WTC11 (cell line): ENCODE measurements around the gene RBM10. TPM values are rescaled to one million over a fixed set of nuclear protein-coding genes. Genes with fewer than 3 reads are reported as not detected.
"Not testable (repeated sequence)": the region's sequence is repeated elsewhere in the genome, so short reads cannot be mapped to it uniquely, and the experiment has no call there.

Experiments used
- ATAC-seq: fragments of 200-7000 bp; cut with Tn5 transposase; 2 replicates; pipeline ENCODE4 v1.10.0; 2021; ENCODE audit warnings: mild to moderate bottlenecking, moderate library complexity
- CTCF ChIA-PET: fragments of 300-600 bp; sonication (Branson Sonifier 250); formaldehyde crosslinking; loops from one replicate; lab custom pipeline; 2021; ENCODE audit warnings: antibody characterized with exemption; lab: Charles Lee
- POLR2A ChIA-PET: fragments of 350-600 bp; sonication (Branson Sonifier 250); formaldehyde crosslinking; loops from one replicate; lab custom pipeline; 2021; ENCODE audit warnings: antibody characterized with exemption; lab: Charles Lee
- DNase-seq: peaks from one replicate; pipeline ENCODE4 v3.0.0; 2021; ENCODE audit warnings: low spot score
- H3K27ac Mint-ChIP-seq: 2 replicates; pipeline ENCODE4 v1.8.0; 2021; ENCODE audit warnings: mixed read lengths
- H3K27me3 Mint-ChIP-seq: 2 replicates; pipeline ENCODE4 v1.8.0; 2021; ENCODE audit warnings: low read depth, mild to moderate bottlenecking, moderate library complexity, mixed read lengths
- H3K36me3 Mint-ChIP-seq: 2 replicates; pipeline ENCODE4 v1.8.0; 2021; ENCODE audit warnings: mixed read lengths
- H3K4me1 Mint-ChIP-seq: 2 replicates; pipeline ENCODE4 v1.8.0; 2022; ENCODE audit warnings: mixed read lengths
- H3K4me3 Mint-ChIP-seq: 2 replicates; pipeline ENCODE4 v1.8.0; 2021; ENCODE audit warnings: mild to moderate bottlenecking, moderate library complexity, mixed read lengths
- H3K9me3 Mint-ChIP-seq: 2 replicates; pipeline ENCODE4 v1.8.0; 2021; ENCODE audit warnings: mixed read lengths
- GABPB1 ChIP-seq: sonication (generic); formaldehyde crosslinking; IDR thresholded peaks from 2 replicates; pipeline ENCODE4 v1.8.1; 2023; ENCODE audit warnings: mild to moderate bottlenecking, missing genetic modification reagents
- HMGXB4 ChIP-seq: sonication (generic); formaldehyde crosslinking; IDR thresholded peaks from 2 replicates; pipeline ENCODE4 v1.8.1; 2023; ENCODE audit warnings: mild to moderate bottlenecking, moderate library complexity, missing genetic modification reagents
- IRF1 ChIP-seq: sonication (generic); formaldehyde crosslinking; IDR thresholded peaks from 2 replicates; pipeline ENCODE4 v1.8.0; 2023; ENCODE audit warnings: missing genetic modification reagents
- MYBL2 ChIP-seq: sonication (generic); formaldehyde crosslinking; IDR thresholded peaks from 2 replicates; pipeline ENCODE4 v1.8.1; 2023; ENCODE audit warnings: mild to moderate bottlenecking, moderate library complexity, missing genetic modification reagents
- NFYB ChIP-seq: sonication (generic); formaldehyde crosslinking; conservative IDR thresholded peaks from 2 replicates; pipeline ENCODE4 v1.8.0; 2022; ENCODE audit warnings: low read depth, missing genetic modification reagents
- OVOL2 ChIP-seq: fragments of 250-450 bp; sonication (Bioruptor Pico); IDR thresholded peaks from 2 replicates; pipeline ENCODE4 v1.9.0; 2021; ENCODE audit warnings: mild to moderate bottlenecking, borderline replicate concordance
- SP1 ChIP-seq: sonication (generic); formaldehyde crosslinking; conservative IDR thresholded peaks from 2 replicates; pipeline ENCODE4 v1.8.1; 2022; ENCODE audit warnings: missing genetic modification reagents
- TEAD4 ChIP-seq: sonication (generic); formaldehyde crosslinking; IDR thresholded peaks from 2 replicates; pipeline ENCODE4 v1.8.0; 2022; ENCODE audit warnings: mild to moderate bottlenecking, missing genetic modification reagents
- ZNF121 ChIP-seq: sonication (generic); formaldehyde crosslinking; IDR thresholded peaks from 2 replicates; pipeline ENCODE4 v1.8.0; 2023; ENCODE audit warnings: missing genetic modification reagents
- ZNF396 ChIP-seq: fragments of 250-450 bp; sonication (Bioruptor Pico); IDR thresholded peaks from 2 replicates; pipeline ENCODE4 v1.8.0; 2021; ENCODE audit warnings: mild to moderate bottlenecking, moderate library complexity, borderline replicate concordance
- total RNA-seq: library from RNA; stranded (reverse); gene quantifications from 3 replicates; pipeline ENCODE4 v1.2.3, GENCODE V29; 2021
- TF ChIP-seq, protein P1 (sequence below): fragments of 250-450 bp; sonication (Bioruptor Pico); IDR thresholded peaks from 2 replicates; pipeline ENCODE4 v1.9.0; 2021; ENCODE audit warnings: mild to moderate bottlenecking
- TF ChIP-seq, protein P2 (sequence below): sonication (generic); formaldehyde crosslinking; IDR thresholded peaks from 2 replicates; pipeline ENCODE4 v1.8.0; 2023; ENCODE audit warnings: mild to moderate bottlenecking, missing genetic modification reagents
- TF ChIP-seq, protein P3 (sequence below): fragments of 250-450 bp; sonication (Bioruptor Pico); IDR thresholded peaks from 2 replicates; pipeline ENCODE4 v2.1.2; 2022; ENCODE audit warnings: mild to moderate bottlenecking, moderate library complexity
- TF ChIP-seq, protein P4 (sequence below): sonication (generic); formaldehyde crosslinking; IDR thresholded peaks from 2 replicates; pipeline ENCODE4 v1.8.0; 2022; ENCODE audit warnings: mild to moderate bottlenecking, missing genetic modification reagents

RBM10 gene
- total RNA-seq, 1 experiment from 2014 or later: 66.1 TPM

DNA sequence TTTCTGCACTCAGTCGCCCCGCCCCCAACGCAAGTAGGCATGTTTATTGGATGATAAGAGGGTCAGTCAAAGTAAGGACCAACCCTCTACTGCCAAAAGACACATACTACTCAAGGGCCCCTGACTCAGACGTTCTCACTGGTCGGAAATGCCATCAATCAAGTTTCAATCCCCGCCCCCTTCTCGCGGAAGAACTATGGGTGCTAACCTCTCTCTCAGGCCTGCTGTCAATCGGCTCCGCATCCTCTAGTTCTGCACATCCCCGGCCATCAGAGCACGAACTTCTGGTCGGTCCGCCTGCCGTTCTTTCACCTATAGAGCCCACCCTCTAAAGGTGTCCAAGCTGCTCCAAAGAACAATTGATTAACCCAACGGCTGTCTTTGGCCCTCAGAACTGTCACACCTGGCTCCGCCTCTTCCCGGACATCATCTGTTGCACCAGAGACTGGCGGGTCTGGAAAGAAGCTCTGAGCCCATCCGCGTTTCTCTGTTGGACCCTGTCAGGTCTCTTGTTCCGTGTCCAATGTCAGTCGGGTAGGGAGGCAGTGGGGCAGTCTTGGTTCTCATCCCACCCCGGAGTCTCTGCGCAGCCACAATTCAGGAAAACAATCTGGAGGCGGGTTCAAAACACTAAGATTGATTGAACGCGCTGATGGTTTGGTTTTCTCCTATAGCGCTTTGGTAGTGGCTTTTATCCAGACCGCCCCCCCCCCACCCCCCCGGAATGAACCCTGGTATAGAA is 15.7 kb upstream of the RBM10 start:
- peak overlapping the region; percentile 97 for H3K4me3 Mint-ChIP-seq
- no peaks in the 10 kb centered on the region for H3K4me1 Mint-ChIP-seq
- CTCF ChIA-PET: interaction anchor here (0.7 to 1.0 kb wide), 3 partner anchors 16 to 22 kb away, joined by 5 to 6 read pairs (median 6); partner anchors contain the start of genes NDUFB11 and RBM10
- no peaks in the 10 kb centered on the region for H3K36me3 Mint-ChIP-seq
- TF ChIP-seq NFYB (CRISPR knock-in tag) (peak; percentile 81), ZNF396 (CRISPR knock-in tag) (no peak), SP1 (CRISPR knock-in tag) (peak; percentile 65; the same call in 1 of the 2 replicates)
- H3K27me3 Mint-ChIP-seq: no peaks in the 10 kb centered on the region
- peak; percentile 100 for ATAC-seq
- H3K27ac Mint-ChIP-seq: peak overlapping the region; percentile 68
- POLR2A ChIA-PET: interaction anchor here (1.7 kb wide), 1 partner anchor 16 kb away, joined by 5 read pairs; the partner anchor contains the start of genes NDUFB11 and RBM10
- peak; percentile 88 for DNase-seq
- H3K9me3 Mint-ChIP-seq: no peaks in the 10 kb centered on the region

- ChIA-PET POLR2A (interaction anchor here (0.6 to 1.7 kb wide), 3 partner anchors 15 to 232 kb away, joined by 3 to 5 read pairs (median 3); partner anchors contain the start of genes NDUFB11 and RBM10), CTCF (interaction anchor here (0.7 to 1.0 kb wide), 2 partner anchors 15 to 21 kb away, joined by 5 to 6 read pairs; partner anchors contain the start of genes NDUFB11 and RBM10)
- Mint-ChIP-seq H3K27ac (no peak overlapping the region), H3K9me3 (no peaks in the 10 kb centered on the region), H3K4me3 (peak overlapping the region; percentile 97), H3K36me3 (no peaks in the 10 kb centered on the region), H3K4me1 (no peaks in the 10 kb centered on the region), H3K27me3 (no peaks in the 10 kb centered on the region)
- TF ChIP-seq, protein P1, sequence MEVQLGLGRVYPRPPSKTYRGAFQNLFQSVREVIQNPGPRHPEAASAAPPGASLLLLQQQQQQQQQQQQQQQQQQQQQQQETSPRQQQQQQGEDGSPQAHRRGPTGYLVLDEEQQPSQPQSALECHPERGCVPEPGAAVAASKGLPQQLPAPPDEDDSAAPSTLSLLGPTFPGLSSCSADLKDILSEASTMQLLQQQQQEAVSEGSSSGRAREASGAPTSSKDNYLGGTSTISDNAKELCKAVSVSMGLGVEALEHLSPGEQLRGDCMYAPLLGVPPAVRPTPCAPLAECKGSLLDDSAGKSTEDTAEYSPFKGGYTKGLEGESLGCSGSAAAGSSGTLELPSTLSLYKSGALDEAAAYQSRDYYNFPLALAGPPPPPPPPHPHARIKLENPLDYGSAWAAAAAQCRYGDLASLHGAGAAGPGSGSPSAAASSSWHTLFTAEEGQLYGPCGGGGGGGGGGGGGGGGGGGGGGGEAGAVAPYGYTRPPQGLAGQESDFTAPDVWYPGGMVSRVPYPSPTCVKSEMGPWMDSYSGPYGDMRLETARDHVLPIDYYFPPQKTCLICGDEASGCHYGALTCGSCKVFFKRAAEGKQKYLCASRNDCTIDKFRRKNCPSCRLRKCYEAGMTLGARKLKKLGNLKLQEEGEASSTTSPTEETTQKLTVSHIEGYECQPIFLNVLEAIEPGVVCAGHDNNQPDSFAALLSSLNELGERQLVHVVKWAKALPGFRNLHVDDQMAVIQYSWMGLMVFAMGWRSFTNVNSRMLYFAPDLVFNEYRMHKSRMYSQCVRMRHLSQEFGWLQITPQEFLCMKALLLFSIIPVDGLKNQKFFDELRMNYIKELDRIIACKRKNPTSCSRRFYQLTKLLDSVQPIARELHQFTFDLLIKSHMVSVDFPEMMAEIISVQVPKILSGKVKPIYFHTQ (CRISPR knock-in tag): no peak
- DNase-seq (no peak), ATAC-seq (no peak)
Measured at GRCh38 chrX:47129899-47130358, 15.1 kb upstream of the RBM10 start.

- Mint-ChIP-seq H3K4me3 (no peak overlapping the region), H3K9me3 (no peaks in the 10 kb centered on the region), H3K27me3 (no peaks in the 10 kb centered on the region), H3K4me1 (no peaks in the 10 kb centered on the region), H3K36me3 (no peaks in the 10 kb centered on the region), H3K27ac (no peak overlapping the region)
- POLR2A ChIA-PET: no interaction called here
- DNase-seq (no peak), ATAC-seq (no peak)
- CTCF ChIA-PET: no interaction called here
- TF ChIP-seq ZNF396 (CRISPR knock-in tag) (no peak), OVOL2 (CRISPR knock-in tag) (no peak), MYBL2 (no peak), ZNF121 (CRISPR knock-in tag) (no peak), GABPB1 (CRISPR knock-in tag) (no peak), IRF1 (CRISPR knock-in tag) (no peak), TEAD4 (CRISPR knock-in tag) (no peak), HMGXB4 (CRISPR knock-in tag) (no peak)
- TF ChIP-seq, protein P2, sequence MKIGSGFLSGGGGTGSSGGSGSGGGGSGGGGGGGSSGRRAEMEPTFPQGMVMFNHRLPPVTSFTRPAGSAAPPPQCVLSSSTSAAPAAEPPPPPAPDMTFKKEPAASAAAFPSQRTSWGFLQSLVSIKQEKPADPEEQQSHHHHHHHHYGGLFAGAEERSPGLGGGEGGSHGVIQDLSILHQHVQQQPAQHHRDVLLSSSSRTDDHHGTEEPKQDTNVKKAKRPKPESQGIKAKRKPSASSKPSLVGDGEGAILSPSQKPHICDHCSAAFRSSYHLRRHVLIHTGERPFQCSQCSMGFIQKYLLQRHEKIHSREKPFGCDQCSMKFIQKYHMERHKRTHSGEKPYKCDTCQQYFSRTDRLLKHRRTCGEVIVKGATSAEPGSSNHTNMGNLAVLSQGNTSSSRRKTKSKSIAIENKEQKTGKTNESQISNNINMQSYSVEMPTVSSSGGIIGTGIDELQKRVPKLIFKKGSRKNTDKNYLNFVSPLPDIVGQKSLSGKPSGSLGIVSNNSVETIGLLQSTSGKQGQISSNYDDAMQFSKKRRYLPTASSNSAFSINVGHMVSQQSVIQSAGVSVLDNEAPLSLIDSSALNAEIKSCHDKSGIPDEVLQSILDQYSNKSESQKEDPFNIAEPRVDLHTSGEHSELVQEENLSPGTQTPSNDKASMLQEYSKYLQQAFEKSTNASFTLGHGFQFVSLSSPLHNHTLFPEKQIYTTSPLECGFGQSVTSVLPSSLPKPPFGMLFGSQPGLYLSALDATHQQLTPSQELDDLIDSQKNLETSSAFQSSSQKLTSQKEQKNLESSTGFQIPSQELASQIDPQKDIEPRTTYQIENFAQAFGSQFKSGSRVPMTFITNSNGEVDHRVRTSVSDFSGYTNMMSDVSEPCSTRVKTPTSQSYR (CRISPR knock-in tag): no peak
- TF ChIP-seq, protein P3, sequence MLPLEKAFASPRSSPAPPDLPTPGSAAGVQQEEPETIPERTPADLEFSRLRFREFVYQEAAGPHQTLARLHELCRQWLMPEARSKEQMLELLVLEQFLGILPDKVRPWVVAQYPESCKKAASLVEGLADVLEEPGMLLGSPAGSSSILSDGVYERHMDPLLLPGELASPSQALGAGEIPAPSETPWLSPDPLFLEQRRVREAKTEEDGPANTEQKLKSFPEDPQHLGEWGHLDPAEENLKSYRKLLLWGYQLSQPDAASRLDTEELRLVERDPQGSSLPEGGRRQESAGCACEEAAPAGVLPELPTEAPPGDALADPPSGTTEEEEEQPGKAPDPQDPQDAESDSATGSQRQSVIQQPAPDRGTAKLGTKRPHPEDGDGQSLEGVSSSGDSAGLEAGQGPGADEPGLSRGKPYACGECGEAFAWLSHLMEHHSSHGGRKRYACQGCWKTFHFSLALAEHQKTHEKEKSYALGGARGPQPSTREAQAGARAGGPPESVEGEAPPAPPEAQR: no peak
- TF ChIP-seq, protein P4, sequence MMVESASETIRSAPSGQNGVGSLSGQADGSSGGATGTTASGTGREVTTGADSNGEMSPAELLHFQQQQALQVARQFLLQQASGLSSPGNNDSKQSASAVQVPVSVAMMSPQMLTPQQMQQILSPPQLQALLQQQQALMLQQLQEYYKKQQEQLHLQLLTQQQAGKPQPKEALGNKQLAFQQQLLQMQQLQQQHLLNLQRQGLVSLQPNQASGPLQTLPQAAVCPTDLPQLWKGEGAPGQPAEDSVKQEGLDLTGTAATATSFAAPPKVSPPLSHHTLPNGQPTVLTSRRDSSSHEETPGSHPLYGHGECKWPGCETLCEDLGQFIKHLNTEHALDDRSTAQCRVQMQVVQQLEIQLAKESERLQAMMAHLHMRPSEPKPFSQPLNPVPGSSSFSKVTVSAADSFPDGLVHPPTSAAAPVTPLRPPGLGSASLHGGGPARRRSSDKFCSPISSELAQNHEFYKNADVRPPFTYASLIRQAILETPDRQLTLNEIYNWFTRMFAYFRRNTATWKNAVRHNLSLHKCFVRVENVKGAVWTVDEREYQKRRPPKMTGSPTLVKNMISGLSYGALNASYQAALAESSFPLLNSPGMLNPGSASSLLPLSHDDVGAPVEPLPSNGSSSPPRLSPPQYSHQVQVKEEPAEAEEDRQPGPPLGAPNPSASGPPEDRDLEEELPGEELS (CRISPR knock-in tag): no peak
Measured at GRCh38 chrX:47133493-47133892, 11.5 kb upstream of the RBM10 start.

DNA sequence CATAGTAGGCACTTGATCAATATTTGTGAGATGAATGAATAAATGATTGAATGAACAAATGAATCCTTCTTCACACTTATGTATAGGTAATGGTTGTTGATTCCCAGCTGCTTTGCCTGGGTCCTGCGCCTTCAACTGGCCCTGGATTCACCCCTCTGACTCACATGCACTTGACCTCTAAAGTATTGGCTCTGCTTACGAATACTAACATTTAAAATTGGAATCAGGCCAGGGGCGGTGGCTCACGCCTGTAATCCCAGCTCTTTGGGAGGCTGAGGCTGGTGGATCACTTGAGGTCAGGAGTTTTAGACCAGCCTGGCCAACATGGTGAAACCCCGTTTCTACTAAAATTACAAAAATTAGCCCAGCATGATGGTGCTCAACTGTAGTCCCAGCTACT is 9.4 kb upstream of the RBM10 start:
- H3K27me3 Mint-ChIP-seq, ATAC-seq, H3K27ac Mint-ChIP-seq, DNase-seq, H3K9me3 Mint-ChIP-seq, H3K4me1 Mint-ChIP-seq, H3K4me3 Mint-ChIP-seq, H3K36me3 Mint-ChIP-seq, POLR2A ChIA-PET: not testable (repeated sequence)
- CTCF ChIA-PET: interaction anchor here (1.2 kb wide), 1 partner anchor 10 kb away, joined by 7 read pairs; the partner anchor contains the start of gene RBM10
